ENCODE data around the gene KSR1.

The KSR1 gene

GRCh38 chr17:27669850-27670249, 213.6 kb downstream of the KSR1 start:
- no peak for DNase-seq

GRCh38 chr17:27670791-27671590, 214.7 kb downstream of the KSR1 start:
- peak; percentile 49 for DNase-seq

- no peak for DNase-seq
Observed at GRCh38 chr17:27671591-27671910, 215.3 kb downstream of the KSR1 start.

- DNase-seq: peak; percentile 48
Observed at GRCh38 chr17:27671977-27672480, 215.8 kb downstream of the KSR1 start.

- peak; percentile 48 for DNase-seq
Observed at GRCh38 chr17:27674335-27674734, 218.1 kb downstream of the KSR1 start.

Measured in islet precursor cell (in vitro differentiated cells).